ENCODE results near the gene REXO4. TPM values are rescaled to one million over a fixed set of nuclear protein-coding genes. Genes with fewer than 3 reads are reported as not detected.

Gene REXO4
- total RNA-seq, 1 donor from 2014 or later, result 22.5 TPM

- peak within 1 kb of the TSS; percentile 98 for H3K4me2 ChIP-seq (ENCODE audit: low read length)
- peak within 1 kb of the TSS; percentile 95 for H3K9ac ChIP-seq (ENCODE audit: low read length)
- H3K4me1 ChIP-seq (ENCODE audit: insufficient read depth, low read length), result peaks cover 4% of the 10 kb centered on the region
- no peaks in the 10 kb centered on the region for H3K4me1 Mint-ChIP-seq (ENCODE audit: low read depth, unreplicated experiment)
- no peaks in the 10 kb centered on the region for H3K9me3 Mint-ChIP-seq (ENCODE audit: unreplicated experiment)
- no peaks in the 10 kb centered on the region for H3K27me3 Mint-ChIP-seq (ENCODE audit: low read depth, unreplicated experiment)
- peak within 1 kb of the TSS; percentile 87 for H3K4me3 ChIP-seq (ENCODE audit: insufficient read depth, low read depth, low read length)
- TF ChIP-seq EZH2 (IDR thresholded peaks at IDR 0.05; ENCODE audit: insufficient read depth, low read length) (no peak), CTCF (IDR thresholded peaks at IDR 0.05; ENCODE audit: insufficient read depth, low read depth, low read length) (no peak)
- no peaks in the 10 kb centered on the region for H3K79me2 ChIP-seq (ENCODE audit: insufficient read depth, low read length)
- no peak for FAIRE-seq
- H3K9me3 ChIP-seq (ENCODE audit: insufficient read depth, low read depth, low read length), result no peaks in the 10 kb centered on the region
- peak within 1 kb of the TSS; percentile 87 for H3K4me3 Mint-ChIP-seq (ENCODE audit: unreplicated experiment)
- H3K27ac ChIP-seq (ENCODE audit: low read depth, low read length), result peak within 1 kb of the TSS; percentile 85
- H4K20me1 ChIP-seq (ENCODE audit: insufficient read depth, low read length), result peaks cover 33% of the 10 kb centered on the region
- peaks cover 4% of the 10 kb centered on the region for H3K36me3 Mint-ChIP-seq (ENCODE audit: low read depth, unreplicated experiment)
- peak; percentile 80 for DNase-seq (ENCODE audit: low read depth)
- peak within 1 kb of the TSS; percentile 98 for H2AFZ ChIP-seq (ENCODE audit: low read depth, low read length)
- H3K27ac Mint-ChIP-seq (ENCODE audit: unreplicated experiment), result peak within 1 kb of the TSS; percentile 86
- H3K27me3 ChIP-seq (ENCODE audit: insufficient read depth, low read length), result peaks cover 3% of the 10 kb centered on the region
- H3K36me3 ChIP-seq (ENCODE audit: insufficient read depth, low read length), result no peaks in the 10 kb centered on the region
Measured at GRCh38 chr9:133459476-133460404, 41.9 kb upstream of the REXO4 start, which contains the start of gene CACFD1. TSS of gene CACFD1 (plus strand) at chr9:133459978. CDS start at chr9:133460067, 89 bp downstream.

- DNase-seq (ENCODE audit: low read depth), result no peak
- H2AFZ ChIP-seq (ENCODE audit: low read depth, low read length), result no peak overlapping the region
- Mint-ChIP-seq H3K36me3 (ENCODE audit: low read depth, unreplicated experiment) (peaks cover 2% of the 10 kb centered on the region), H3K9me3 (ENCODE audit: unreplicated experiment) (no peaks in the 10 kb centered on the region), H3K27ac (ENCODE audit: unreplicated experiment) (no peak overlapping the region), H3K4me3 (ENCODE audit: unreplicated experiment) (peak overlapping the region; percentile 84), H3K4me1 (ENCODE audit: low read depth, unreplicated experiment) (no peaks in the 10 kb centered on the region), H3K27me3 (ENCODE audit: low read depth, unreplicated experiment) (peaks cover 6% of the 10 kb centered on the region)
- peaks cover 4% of the 10 kb centered on the region for H3K4me1 ChIP-seq (ENCODE audit: insufficient read depth, low read length)
- H3K9me3 ChIP-seq (ENCODE audit: insufficient read depth, low read depth, low read length), result no peaks in the 10 kb centered on the region
- peaks cover 5% of the 10 kb centered on the region for H3K27me3 ChIP-seq (ENCODE audit: insufficient read depth, low read length)
- H3K27ac ChIP-seq (ENCODE audit: low read depth, low read length), result no peak overlapping the region
- H3K4me2 ChIP-seq (ENCODE audit: low read length), result peak overlapping the region; percentile 98
- no peaks in the 10 kb centered on the region for H3K79me2 ChIP-seq (ENCODE audit: insufficient read depth, low read length)
- H4K20me1 ChIP-seq (ENCODE audit: insufficient read depth, low read length), result peaks cover 31% of the 10 kb centered on the region
- no peak overlapping the region for H3K9ac ChIP-seq (ENCODE audit: low read length)
- no peak overlapping the region for H3K4me3 ChIP-seq (ENCODE audit: insufficient read depth, low read depth, low read length)
- TF ChIP-seq CTCF (IDR thresholded peaks at IDR 0.05; ENCODE audit: insufficient read depth, low read depth, low read length) (no peak), EZH2 (IDR thresholded peaks at IDR 0.05; ENCODE audit: insufficient read depth, low read length) (no peak)
- no peaks in the 10 kb centered on the region for H3K36me3 ChIP-seq (ENCODE audit: insufficient read depth, low read length)
- FAIRE-seq, result no peak
Measured at GRCh38 chr9:133458643-133459312, 41.0 kb upstream of the REXO4 start.

All from astrocyte (in vitro differentiated cells and primary cell).